Stomach (tissue), 4 donors: ENCODE results near the gene PKIB.

ENCODE experiments used
- EP300 ChIP-seq: sonication (generic); formaldehyde crosslinking; IDR thresholded peaks from one replicate; pipeline ENCODE4 v1.6.1; 2017; ENCODE audit warnings: antibody characterized with exemption
- TF ChIP-seq, protein P1 (sequence below), 7 experiments: fragments of 450-650 bp in 4 of 7; fragments of 200-600 bp in 3 of 7; sonication (generic) in 3 of 7; IDR thresholded peaks; one replicate each; pipeline ENCODE4 v1.5.1; 2016 to 2019; ENCODE audit warnings: antibody characterized with exemption in 7 of 7, control low read depth in 2 of 7, mild to moderate bottlenecking in 1 of 7

DNA sequence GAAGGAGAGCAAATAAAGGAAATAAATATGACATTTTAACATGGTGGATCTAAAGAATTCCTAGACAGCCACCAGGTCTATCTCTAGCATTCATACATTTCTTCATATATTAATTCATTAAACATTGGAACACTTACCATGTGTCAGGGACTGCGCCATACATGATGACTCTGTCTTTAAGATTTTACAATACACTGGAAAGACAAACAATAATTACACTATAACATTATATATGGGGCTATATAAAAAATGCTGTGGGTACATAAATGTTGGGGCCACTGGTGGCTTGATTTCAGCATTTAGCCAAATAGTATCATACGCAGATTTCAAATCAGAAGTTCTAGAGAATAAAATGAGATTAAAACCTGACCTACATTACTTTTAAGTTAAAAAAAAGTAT is 33.3 kb upstream of the PKIB start:
- TF ChIP-seq, protein P1, sequence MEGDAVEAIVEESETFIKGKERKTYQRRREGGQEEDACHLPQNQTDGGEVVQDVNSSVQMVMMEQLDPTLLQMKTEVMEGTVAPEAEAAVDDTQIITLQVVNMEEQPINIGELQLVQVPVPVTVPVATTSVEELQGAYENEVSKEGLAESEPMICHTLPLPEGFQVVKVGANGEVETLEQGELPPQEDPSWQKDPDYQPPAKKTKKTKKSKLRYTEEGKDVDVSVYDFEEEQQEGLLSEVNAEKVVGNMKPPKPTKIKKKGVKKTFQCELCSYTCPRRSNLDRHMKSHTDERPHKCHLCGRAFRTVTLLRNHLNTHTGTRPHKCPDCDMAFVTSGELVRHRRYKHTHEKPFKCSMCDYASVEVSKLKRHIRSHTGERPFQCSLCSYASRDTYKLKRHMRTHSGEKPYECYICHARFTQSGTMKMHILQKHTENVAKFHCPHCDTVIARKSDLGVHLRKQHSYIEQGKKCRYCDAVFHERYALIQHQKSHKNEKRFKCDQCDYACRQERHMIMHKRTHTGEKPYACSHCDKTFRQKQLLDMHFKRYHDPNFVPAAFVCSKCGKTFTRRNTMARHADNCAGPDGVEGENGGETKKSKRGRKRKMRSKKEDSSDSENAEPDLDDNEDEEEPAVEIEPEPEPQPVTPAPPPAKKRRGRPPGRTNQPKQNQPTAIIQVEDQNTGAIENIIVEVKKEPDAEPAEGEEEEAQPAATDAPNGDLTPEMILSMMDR (IDR thresholded peaks at IDR 0.05), result no peak
- no peak for TF ChIP-seq EP300
